Measurements from ENCODE around the gene CREB1. TPM values are rescaled to one million over a fixed set of nuclear protein-coding genes. Genes with fewer than 3 reads are reported as not detected.

CREB1 gene
- total RNA-seq, 4 donors from 2014 or later: 56.1 to 105 (median 59.2) TPM

DNA sequence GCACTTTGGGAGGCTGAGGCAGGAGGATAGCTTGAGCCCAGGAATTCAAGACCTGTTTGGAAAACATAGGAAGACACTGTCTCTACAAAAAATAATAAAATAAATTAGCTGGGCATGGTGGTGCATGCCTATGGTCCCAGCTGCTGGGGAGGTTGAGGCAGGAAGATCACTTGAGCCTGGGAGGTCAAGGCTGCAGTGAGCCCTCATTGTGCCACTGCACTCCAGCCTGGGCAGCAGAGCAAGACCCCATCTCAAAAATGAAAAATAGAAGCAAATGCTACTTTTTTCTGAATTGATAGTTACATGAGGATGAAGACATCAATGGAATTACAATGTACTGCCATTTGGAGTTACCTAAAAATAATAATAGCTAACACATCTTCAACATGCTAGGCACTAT lies 63.5 kb downstream of the CREB1 start:
- intact Hi-C loops (cut with DNase I): no loop called here
- Histone ChIP-seq H3K36me3 (peaks cover 0 to 3% of the 10 kb centered on the region in 2 donors), H3K9me3 (no peaks in the 10 kb centered on the region), H3K4me1 (no peaks in the 10 kb centered on the region), H3K27ac (no peak overlapping the region), H3K4me3 (replicated peaks in 1 of 3) (no peak overlapping the region), H3K27me3 (no peaks in the 10 kb centered on the region)
- TF ChIP-seq, protein P1, sequence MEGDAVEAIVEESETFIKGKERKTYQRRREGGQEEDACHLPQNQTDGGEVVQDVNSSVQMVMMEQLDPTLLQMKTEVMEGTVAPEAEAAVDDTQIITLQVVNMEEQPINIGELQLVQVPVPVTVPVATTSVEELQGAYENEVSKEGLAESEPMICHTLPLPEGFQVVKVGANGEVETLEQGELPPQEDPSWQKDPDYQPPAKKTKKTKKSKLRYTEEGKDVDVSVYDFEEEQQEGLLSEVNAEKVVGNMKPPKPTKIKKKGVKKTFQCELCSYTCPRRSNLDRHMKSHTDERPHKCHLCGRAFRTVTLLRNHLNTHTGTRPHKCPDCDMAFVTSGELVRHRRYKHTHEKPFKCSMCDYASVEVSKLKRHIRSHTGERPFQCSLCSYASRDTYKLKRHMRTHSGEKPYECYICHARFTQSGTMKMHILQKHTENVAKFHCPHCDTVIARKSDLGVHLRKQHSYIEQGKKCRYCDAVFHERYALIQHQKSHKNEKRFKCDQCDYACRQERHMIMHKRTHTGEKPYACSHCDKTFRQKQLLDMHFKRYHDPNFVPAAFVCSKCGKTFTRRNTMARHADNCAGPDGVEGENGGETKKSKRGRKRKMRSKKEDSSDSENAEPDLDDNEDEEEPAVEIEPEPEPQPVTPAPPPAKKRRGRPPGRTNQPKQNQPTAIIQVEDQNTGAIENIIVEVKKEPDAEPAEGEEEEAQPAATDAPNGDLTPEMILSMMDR (IDR thresholded peaks at IDR 0.05): no peak
- TF ChIP-seq POLR2A (IDR thresholded peaks at IDR 0.05): no peak
- DNase-seq: no peak

DNA sequence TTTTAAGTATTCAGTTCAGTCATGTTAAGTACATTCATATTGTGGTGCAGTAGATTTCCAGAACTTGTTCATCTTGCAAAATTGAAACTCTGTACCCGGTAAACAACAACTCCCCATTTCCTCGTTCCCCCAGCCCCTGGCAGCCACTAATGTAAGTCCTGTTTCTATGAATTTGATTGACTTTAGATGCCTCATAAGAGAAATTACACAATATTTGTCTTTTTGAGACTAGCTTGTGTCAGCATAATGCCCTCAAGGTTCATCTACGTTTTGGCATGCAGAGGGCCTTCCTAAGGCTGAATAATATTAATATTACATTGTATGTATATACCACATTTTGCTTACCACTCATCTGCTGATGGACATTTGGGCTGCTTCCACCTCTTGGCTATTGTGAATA lies 64.5 kb downstream of the CREB1 start:
- no peak for TF ChIP-seq POLR2A (IDR thresholded peaks at IDR 0.05)
- TF ChIP-seq, protein P1 (IDR thresholded peaks at IDR 0.05): no peak
- 88 to 95% methylated on average over 3 of the region's 3 CpGs for WGBS, 2 donors
- no peak overlapping the region for H3K27ac ChIP-seq
- no peaks in the 10 kb centered on the region for H3K27me3 ChIP-seq
- H3K4me3 ChIP-seq (replicated peaks in 1 of 3): no peak overlapping the region
- peaks cover 0 to 3% of the 10 kb centered on the region in 2 donors for H3K36me3 ChIP-seq
- H3K4me1 ChIP-seq: no peaks in the 10 kb centered on the region
- intact Hi-C loops (cut with DNase I): no loop called here
- no peak for DNase-seq
- H3K9me3 ChIP-seq: no peaks in the 10 kb centered on the region

DNA sequence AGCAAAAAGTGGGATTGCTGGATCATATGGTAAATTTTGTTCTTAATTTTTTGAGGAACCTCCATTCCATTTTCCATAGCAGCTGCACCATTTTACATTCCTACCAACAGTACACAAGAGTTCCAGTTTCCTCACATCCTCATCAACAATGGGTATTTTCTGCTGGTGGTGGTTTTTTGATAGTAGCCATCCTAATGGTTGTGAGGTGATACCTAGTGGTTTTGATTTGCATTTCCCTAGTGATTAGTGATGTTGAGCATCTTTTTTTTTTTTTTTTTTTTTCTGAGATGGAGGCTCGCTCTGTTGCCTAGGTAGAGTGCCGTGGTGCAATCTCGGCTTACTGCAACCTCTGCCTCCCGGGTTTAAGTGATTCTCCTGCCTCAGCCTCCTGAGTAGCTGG lies 65.0 kb downstream of the CREB1 start:
- 98 to 100% methylated on average over 4 of the region's 4 CpGs for WGBS, 2 donors
- H3K9me3 ChIP-seq: no peaks in the 10 kb centered on the region
- intact Hi-C loops (cut with DNase I): no loop called here
- TF ChIP-seq, protein P1 (IDR thresholded peaks at IDR 0.05): no peak
- TF ChIP-seq POLR2A (IDR thresholded peaks at IDR 0.05): no peak
- H3K4me3 ChIP-seq (replicated peaks in 1 of 3): no peak overlapping the region
- no peak overlapping the region for H3K27ac ChIP-seq
- H3K27me3 ChIP-seq: no peaks in the 10 kb centered on the region
- no peaks in the 10 kb centered on the region for H3K4me1 ChIP-seq
- H3K36me3 ChIP-seq: peaks cover 0 to 3% of the 10 kb centered on the region in 2 donors
- DNase-seq: no peak

DNA sequence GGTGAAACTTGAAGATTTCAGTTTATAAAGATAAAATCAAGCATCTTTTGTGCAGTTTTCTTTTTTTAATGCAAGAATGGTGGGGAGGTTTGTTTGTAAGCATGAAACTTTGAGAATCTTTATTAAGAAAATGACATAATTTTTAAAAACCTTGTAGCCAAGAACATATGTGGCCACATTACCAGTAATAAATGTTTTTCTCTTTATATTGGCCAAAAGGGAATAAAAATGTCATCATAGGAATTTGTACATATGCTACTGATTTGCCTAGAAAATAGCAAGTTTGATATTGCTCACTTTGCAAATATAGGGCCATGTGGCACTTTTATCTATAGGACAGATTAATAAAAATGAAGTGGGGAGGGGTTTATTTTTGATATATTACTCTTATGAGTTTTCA lies 69.9 kb downstream of the CREB1 start:
- H3K9me3 ChIP-seq: no peaks in the 10 kb centered on the region
- H3K27me3 ChIP-seq: no peaks in the 10 kb centered on the region
- intact Hi-C loops (cut with DNase I): no loop called here
- TF ChIP-seq, protein P1 (IDR thresholded peaks at IDR 0.05): no peak
- no peak for TF ChIP-seq POLR2A (IDR thresholded peaks at IDR 0.05)
- peaks cover 0 to 6% of the 10 kb centered on the region in 2 donors for H3K4me1 ChIP-seq
- no peak for DNase-seq
- no peaks in the 10 kb centered on the region for H3K36me3 ChIP-seq
- no peak overlapping the region for H3K27ac ChIP-seq
- H3K4me3 ChIP-seq (replicated peaks in 1 of 3): no peak overlapping the region

DNA sequence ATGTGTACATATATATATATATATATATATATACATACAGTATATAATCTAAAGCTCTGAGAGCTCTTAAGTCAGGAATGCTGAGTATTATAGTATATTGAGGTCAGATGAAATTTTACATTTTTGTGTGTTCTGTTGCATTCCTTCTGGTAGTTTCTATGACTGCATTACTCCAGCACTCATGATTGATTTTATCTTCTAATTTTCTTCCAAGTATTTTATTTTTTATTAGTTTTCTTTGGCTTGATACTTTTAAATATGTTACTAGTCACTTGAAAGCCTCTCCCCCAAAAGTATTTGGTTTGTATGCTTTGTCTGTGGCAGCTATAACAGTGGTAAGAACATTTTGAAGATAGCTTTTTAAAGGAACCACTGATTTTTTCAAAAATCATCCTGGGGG lies 70.5 kb downstream of the CREB1 start:
- no peak overlapping the region for H3K4me3 ChIP-seq (replicated peaks in 1 of 3)
- H3K9me3 ChIP-seq: no peaks in the 10 kb centered on the region
- no peak for DNase-seq
- H3K36me3 ChIP-seq: no peaks in the 10 kb centered on the region
- TF ChIP-seq POLR2A (IDR thresholded peaks at IDR 0.05): no peak
- TF ChIP-seq, protein P1 (IDR thresholded peaks at IDR 0.05): no peak
- H3K27me3 ChIP-seq: no peaks in the 10 kb centered on the region
- intact Hi-C loops (cut with DNase I): no loop called here
- no peak overlapping the region for H3K27ac ChIP-seq
- peaks cover 0 to 6% of the 10 kb centered on the region in 2 donors for H3K4me1 ChIP-seq

All from thyroid gland (tissue), 4 donors.